OCI-LY7 (cell line): Measurements from ENCODE around the gene SINHCAF.

ENCODE experiments used
- EZH2phosphoT487 ChIP-seq: fragments of 200-600 bp; sonication (generic); IDR thresholded peaks from 2 replicates; pipeline ENCODE4 v1.6.1; 2018; ENCODE audit warnings: low read depth, borderline replicate concordance, mild to moderate bottlenecking, mixed run types, antibody characterized with exemption, low read length, moderate library complexity, mixed read lengths
- TF ChIP-seq, protein P1 (sequence below): fragments of 200-600 bp; sonication (generic); conservative IDR thresholded peaks from 2 replicates; pipeline ENCODE4 v1.5.1; 2014; ENCODE audit warnings: mild to moderate bottlenecking, antibody characterized with exemption, low read length, moderate library complexity, mixed read lengths

DNA sequence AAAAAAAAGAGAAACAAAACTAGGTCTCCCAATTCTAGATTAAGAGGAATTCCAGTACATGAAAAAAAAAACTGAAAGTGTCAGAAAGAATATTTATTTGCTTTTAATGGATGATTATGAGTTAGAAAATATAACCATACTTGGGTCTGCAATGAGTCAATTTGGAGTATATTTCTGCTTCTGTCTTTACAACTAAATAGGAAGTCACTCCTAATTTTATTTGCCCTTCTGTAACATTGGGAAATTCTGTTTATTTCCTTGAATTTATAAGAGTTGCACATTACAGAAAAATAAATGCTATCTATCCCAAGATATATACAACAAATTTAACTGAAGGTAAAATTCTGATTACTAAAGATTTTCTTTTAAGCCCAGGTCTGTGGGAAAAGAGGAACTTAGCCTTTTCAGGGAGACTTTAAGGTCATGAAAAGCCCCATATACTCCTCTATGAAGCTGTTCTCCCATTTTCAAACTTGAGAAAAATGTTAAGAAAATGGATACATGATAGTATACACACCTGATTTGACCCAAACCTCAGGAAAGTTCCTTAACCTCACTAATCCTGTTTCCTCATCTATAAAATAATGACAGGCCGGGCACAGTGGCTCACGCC, 7.2 kb downstream of the SINHCAF start:
- TF ChIP-seq, protein P1, sequence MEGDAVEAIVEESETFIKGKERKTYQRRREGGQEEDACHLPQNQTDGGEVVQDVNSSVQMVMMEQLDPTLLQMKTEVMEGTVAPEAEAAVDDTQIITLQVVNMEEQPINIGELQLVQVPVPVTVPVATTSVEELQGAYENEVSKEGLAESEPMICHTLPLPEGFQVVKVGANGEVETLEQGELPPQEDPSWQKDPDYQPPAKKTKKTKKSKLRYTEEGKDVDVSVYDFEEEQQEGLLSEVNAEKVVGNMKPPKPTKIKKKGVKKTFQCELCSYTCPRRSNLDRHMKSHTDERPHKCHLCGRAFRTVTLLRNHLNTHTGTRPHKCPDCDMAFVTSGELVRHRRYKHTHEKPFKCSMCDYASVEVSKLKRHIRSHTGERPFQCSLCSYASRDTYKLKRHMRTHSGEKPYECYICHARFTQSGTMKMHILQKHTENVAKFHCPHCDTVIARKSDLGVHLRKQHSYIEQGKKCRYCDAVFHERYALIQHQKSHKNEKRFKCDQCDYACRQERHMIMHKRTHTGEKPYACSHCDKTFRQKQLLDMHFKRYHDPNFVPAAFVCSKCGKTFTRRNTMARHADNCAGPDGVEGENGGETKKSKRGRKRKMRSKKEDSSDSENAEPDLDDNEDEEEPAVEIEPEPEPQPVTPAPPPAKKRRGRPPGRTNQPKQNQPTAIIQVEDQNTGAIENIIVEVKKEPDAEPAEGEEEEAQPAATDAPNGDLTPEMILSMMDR: no peak
- no peak for TF ChIP-seq EZH2phosphoT487
